SK-N-SH (cell line): ENCODE results near the gene FGF5.

Experiments used
- CHD2 ChIP-seq: fragments of 150-350 bp; IDR thresholded peaks from 2 replicates; pipeline ENCODE4 v1.6.1; 2018; ENCODE audit warnings: low read length; ENCODE audit not compliant: partially characterized antibody
- ELF1 ChIP-seq: IDR thresholded peaks from 2 replicates; pipeline ENCODE4 v1.4.0; 2012
- RAD21 ChIP-seq: IDR thresholded peaks from 2 replicates; pipeline ENCODE4 v1.6.1; 2012; ENCODE audit warnings: mild to moderate bottlenecking, low read length
- YY1 ChIP-seq: IDR thresholded peaks from 2 replicates; pipeline ENCODE4 v1.4.0; 2012; ENCODE audit warnings: low read depth, mild to moderate bottlenecking
- TF ChIP-seq, protein P1 (sequence below): fragments of 200-600 bp; sonication (generic); IDR thresholded peaks from 2 replicates; pipeline ENCODE4 v1.6.1; 2017; ENCODE audit warnings: antibody characterized with exemption, mild to moderate bottlenecking, moderate library complexity

DNA sequence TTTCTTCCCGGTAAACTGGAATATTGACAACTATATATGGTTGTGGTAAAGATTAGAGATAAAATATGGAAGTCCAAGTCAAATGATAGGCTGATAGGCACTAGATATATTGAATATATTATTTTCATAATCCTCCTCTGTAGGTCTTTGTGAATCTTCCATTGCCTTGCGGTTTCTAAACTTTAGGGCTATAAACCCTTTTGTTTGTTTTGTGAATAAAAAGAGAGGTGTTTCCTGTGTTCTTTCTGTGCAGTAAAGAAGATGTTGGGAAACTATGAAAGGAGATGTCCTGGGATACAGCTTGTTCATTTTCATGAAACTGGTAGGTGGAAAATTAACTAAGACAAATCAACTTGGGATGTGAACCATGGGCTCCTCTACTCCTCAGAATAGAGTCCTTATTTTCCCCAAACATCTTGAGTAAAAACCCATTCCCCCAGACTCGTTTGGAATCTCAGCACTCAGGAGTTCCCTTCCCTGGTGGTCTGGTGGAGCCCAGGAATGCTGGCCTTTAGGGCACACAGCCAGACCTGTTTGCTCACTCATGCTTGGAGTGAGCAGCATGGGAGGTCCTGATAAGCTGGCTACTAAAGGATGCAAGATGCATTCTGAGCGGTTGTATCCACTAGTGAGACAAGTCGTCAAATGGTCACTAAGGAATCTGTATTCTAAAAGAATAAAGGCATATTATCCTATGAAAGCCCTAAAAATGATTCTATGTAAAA is 47.0 kb upstream of the FGF5 start:
- TF ChIP-seq, protein P1, sequence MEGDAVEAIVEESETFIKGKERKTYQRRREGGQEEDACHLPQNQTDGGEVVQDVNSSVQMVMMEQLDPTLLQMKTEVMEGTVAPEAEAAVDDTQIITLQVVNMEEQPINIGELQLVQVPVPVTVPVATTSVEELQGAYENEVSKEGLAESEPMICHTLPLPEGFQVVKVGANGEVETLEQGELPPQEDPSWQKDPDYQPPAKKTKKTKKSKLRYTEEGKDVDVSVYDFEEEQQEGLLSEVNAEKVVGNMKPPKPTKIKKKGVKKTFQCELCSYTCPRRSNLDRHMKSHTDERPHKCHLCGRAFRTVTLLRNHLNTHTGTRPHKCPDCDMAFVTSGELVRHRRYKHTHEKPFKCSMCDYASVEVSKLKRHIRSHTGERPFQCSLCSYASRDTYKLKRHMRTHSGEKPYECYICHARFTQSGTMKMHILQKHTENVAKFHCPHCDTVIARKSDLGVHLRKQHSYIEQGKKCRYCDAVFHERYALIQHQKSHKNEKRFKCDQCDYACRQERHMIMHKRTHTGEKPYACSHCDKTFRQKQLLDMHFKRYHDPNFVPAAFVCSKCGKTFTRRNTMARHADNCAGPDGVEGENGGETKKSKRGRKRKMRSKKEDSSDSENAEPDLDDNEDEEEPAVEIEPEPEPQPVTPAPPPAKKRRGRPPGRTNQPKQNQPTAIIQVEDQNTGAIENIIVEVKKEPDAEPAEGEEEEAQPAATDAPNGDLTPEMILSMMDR: no peak
- TF ChIP-seq RAD21: no peak
- TF ChIP-seq CHD2: no peak
- TF ChIP-seq ELF1: no peak
- no peak for TF ChIP-seq YY1
